Adrenal gland (tissue), 12 donors: ENCODE measurements around the gene ENDOV. TPM values are rescaled to one million over a fixed set of nuclear protein-coding genes. Genes with fewer than 3 reads are reported as not detected.

ENCODE experiments used
- DNase-seq, 7 donors: peaks; one replicate each; pipeline ENCODE4 v3.0.0-alpha.2; 2019 to 2020
- H3K27ac ChIP-seq, 5 donors: fragments of 200-600 bp; sonication (generic) in 4 of 5; 1 replicate in 3 of 5; 2 replicates in 2 of 5; pipeline versions ENCODE4 v1.5.1 to v1.8.0; 2016 to 2020; ENCODE audit warnings: mild to moderate bottlenecking in 1 of 5
- H3K27me3 ChIP-seq: fragments of 200-600 bp; 2 replicates; pipeline ENCODE4 v1.8.0; 2021
- H3K36me3 ChIP-seq, 2 donors: fragments of 200-600 bp; replicated peaks in 1 of 2; 1 replicate in 1 of 2; 2 replicates in 1 of 2; pipeline versions ENCODE4 v1.5.1 to v1.8.0; 2018 to 2022
- H3K4me1 ChIP-seq, 2 donors: fragments of 200-600 bp; replicated peaks in 1 of 2; 1 replicate in 1 of 2; 2 replicates in 1 of 2; pipeline versions ENCODE4 v1.5.1 to v1.8.0; 2018 to 2021
- H3K4me3 ChIP-seq, 4 donors: fragments of 200-600 bp; sonication (generic) in 3 of 4; one replicate each; pipeline ENCODE4 v1.5.1; 2016 to 2018
- H3K9me3 ChIP-seq, 3 donors: fragments of 200-600 bp; sonication (generic) in 1 of 3; replicated peaks in 1 of 3; 1 replicate in 2 of 3; 2 replicates in 1 of 3; pipeline versions ENCODE4 v1.5.1 to v1.8.0; 2016 to 2021
- CTCF ChIP-seq, 6 experiments: fragments of 450-650 bp in 4 of 6; fragments of 200-600 bp in 2 of 6; sonication (generic) in 1 of 6; IDR thresholded peaks; 1 replicate in 5 of 6; 2 replicates in 1 of 6; pipeline versions ENCODE4 v1.5.1 to v1.8.0; 2016 to 2021; ENCODE audit warnings: antibody characterized with exemption in 6 of 6, mild to moderate bottlenecking in 2 of 6, moderate library complexity in 1 of 6
- POLR2A ChIP-seq, 2 donors: fragments of 450-650 bp; IDR thresholded peaks; one replicate each; pipeline ENCODE4 v1.6.1; 2017; ENCODE audit warnings: antibody characterized with exemption in 2 of 2, mild to moderate bottlenecking in 2 of 2, moderate library complexity in 1 of 2
- WGBS, 4 donors: extraction: QIAGEN DNeasy Blood & Tissue Kit in 2 of 4; methylation state at CpG; one replicate each; pipeline versions ENCODE4 v1.1.5 to v1.1.7; 2013 to 2017; 5-methylcytosine and 5-hydroxymethylcytosine counted together
- intact Hi-C, 2 donors: fragments of 100-400 bp; cut with DNase I; formaldehyde crosslinking; loops; one replicate each; pipeline versions ENCODE4 v1.14.1 to v1.15.0; 2022 to 2023
- polyA plus RNA-seq, 3 donors: library from polyadenylated mRNA; stranded (reverse); fragments of 200-250 nt in 2 of 3; fragments of 350-450 nt in 1 of 3; fragmentation: Illumina TruSeq in 1 of 3; extraction: RNeasy Lipid Tissue Mini Kit (QIAGEN cat#74804) in 1 of 3; gene quantifications; one replicate each; pipeline ENCODE4 v1.2.3, GENCODE V29; 2013 to 2014
- total RNA-seq, 9 donors: library from RNA; depleted of rRNA in 4 of 9; stranded (reverse); fragments of >200 nt in 4 of 9; fragments of 120-200 nt in 1 of 9; fragmentation: NEBNext Ultra II Directional in 1 of 9; extraction: Animal tissue kit (Norgen Biotek cat#: 25700) in 1 of 9; gene quantifications; one replicate each; pipeline versions ENCODE4 v1.1.0 to v1.2.4, GENCODE V29; 2013 to 2023
- donor health status: healthy with polysubstance abuse.
- donor health status: Bipolar disorder and iron deficiency.
- donor health status: DM: yes; HTN: yes; CAD: no.
- donor health status: DM: no; HTN: no; CAD: no.
- donor health status: DM: no; HTN: no; CAD: no.
- donor health status: DM: yes; HTN: yes; CAD: no.

ENDOV gene
- total and polyA plus RNA-seq, 12 donors, result 7.1 to 31.9 (median 18.3) TPM

- H3K36me3 ChIP-seq, result no peaks in the 10 kb centered on the region
- 66 to 84% (median 72%) methylated on average over 9 to 29 of the region's 29 CpGs for WGBS, 4 donors
- no peak for TF ChIP-seq CTCF (IDR thresholded peaks at IDR 0.05)
- TF ChIP-seq POLR2A (IDR thresholded peaks at IDR 0.05), result no peak
- peaks cover 0 to 12% of the 10 kb centered on the region in 2 donors for H3K4me1 ChIP-seq
- H3K27me3 ChIP-seq, result no peaks in the 10 kb centered on the region
- no peak overlapping the region for H3K4me3 ChIP-seq
- peak overlapping the region in 1 of 5 donors; percentile 50 for H3K27ac ChIP-seq
- no peaks in the 10 kb centered on the region for H3K9me3 ChIP-seq
- intact Hi-C loops, result no loop called here
- peak in 1 of 7 donors; percentile 33 for DNase-seq
Observed at GRCh38 chr17:80431246-80432195, 16.6 kb downstream of the ENDOV start.

- no peak for DNase-seq
- H3K4me3 ChIP-seq, result no peak overlapping the region
- H3K36me3 ChIP-seq, result no peaks in the 10 kb centered on the region
- H3K4me1 ChIP-seq, result peaks cover 5 to 12% of the 10 kb centered on the region in 2 donors
- 80 to 90% (median 85%) methylated on average over 5 to 15 of the region's 15 CpGs for WGBS, 4 donors
- intact Hi-C loops, result no loop called here
- no peaks in the 10 kb centered on the region for H3K9me3 ChIP-seq
- no peaks in the 10 kb centered on the region for H3K27me3 ChIP-seq
- no peak for TF ChIP-seq CTCF (IDR thresholded peaks at IDR 0.05)
- no peak for TF ChIP-seq POLR2A (IDR thresholded peaks at IDR 0.05)
- H3K27ac ChIP-seq, result no peak overlapping the region
Observed at GRCh38 chr17:80432350-80432955, 17.5 kb downstream of the ENDOV start.

- no peak for DNase-seq
- H3K27me3 ChIP-seq, result no peaks in the 10 kb centered on the region
- intact Hi-C loops, result no loop called here
- H3K36me3 ChIP-seq, result no peaks in the 10 kb centered on the region
- no peak overlapping the region for H3K4me3 ChIP-seq
- H3K9me3 ChIP-seq, result no peaks in the 10 kb centered on the region
- TF ChIP-seq POLR2A (IDR thresholded peaks at IDR 0.05), result no peak
- TF ChIP-seq CTCF (IDR thresholded peaks at IDR 0.05), result no peak
- no peak overlapping the region for H3K27ac ChIP-seq
- H3K4me1 ChIP-seq, result peaks cover 8 to 18% of the 10 kb centered on the region in 2 donors
- 54 to 83% (median 74%) methylated on average over 2 to 6 of the region's 6 CpGs for WGBS, 4 donors
Observed at GRCh38 chr17:80432961-80433550, 18.1 kb downstream of the ENDOV start.
